Smooth muscle cell of the umbilical artery (primary cell): ENCODE measurements around the gene AFF4. TPM values are rescaled to one million over a fixed set of nuclear protein-coding genes. Genes with fewer than 3 reads are reported as not detected.

ENCODE experiments used
- total RNA-seq: library from RNA; depleted of rRNA; stranded (reverse); fragments of >200 nt; gene quantifications from 2 replicates; pipeline ENCODE4 v1.2.3, GENCODE V29; 2014

AFF4 gene
- total RNA-seq = 45.4 and 84.6 TPM in 2 replicates

GRCh38 chr5:132963171-132964104 lies at the start of gene AFF4:
TSS of gene AFF4 (minus strand) at chr5:132963634. CDS start at chr5:132937189, 26,445 bp downstream.

GRCh38 chr5:132873119-132873929 lies 90.1 kb downstream of the AFF4 start, which contains the start of gene LEAP2:
TSS of gene LEAP2 (plus strand) at chr5:132873668. CDS start at chr5:132873695, 27 bp downstream.

GRCh38 chr5:132866342-132867045 lies 96.9 kb downstream of the AFF4 start, which contains the start of the genes GDF9 and UQCRQ:
TSS of gene GDF9 (minus strand) at chr5:132866469. CDS start at chr5:132864533, 1,936 bp downstream.
TSS of gene UQCRQ (plus strand) at chr5:132866642. CDS start at chr5:132866882, 240 bp downstream.

GRCh38 chr5:132830436-132831094 lies 132.9 kb downstream of the AFF4 start, which contains the start of gene SHROOM1:
TSS of gene SHROOM1 (minus strand) at chr5:132830647. CDS start at chr5:132826140, 4,507 bp downstream.

Other genes with a start within 250 kb of the AFF4 start
- gene KIF3A, start 226.1 kb downstream of the AFF4 start, total RNA-seq = 15.7 and 16.9 TPM in 2 replicates
- not detected in 2 replicates for gene CCNI2, start 216.2 kb downstream of the AFF4 start, total RNA-seq
- gene SEPTIN8, start 186.4 kb downstream of the AFF4 start, total RNA-seq = 48.7 and 67.4 TPM in 2 replicates
- not detected in 2 replicates for gene SOWAHA, start 150.3 kb downstream of the AFF4 start, total RNA-seq
- 1.8 and 2.1 TPM in 2 replicates for gene SHROOM1, start 133.0 kb downstream of the AFF4 start, total RNA-seq
- gene GDF9, start 97.2 kb downstream of the AFF4 start, total RNA-seq = under 0.01 and 0.09 TPM in 2 replicates
- 43.6 and 105 TPM in 2 replicates for gene UQCRQ, start 97.0 kb downstream of the AFF4 start, total RNA-seq
- 0.18 and 0.30 TPM in 2 replicates for gene LEAP2, start 90.0 kb downstream of the AFF4 start, total RNA-seq
- gene ZCCHC10, start 62.9 kb upstream of the AFF4 start, total RNA-seq = 7.5 and 11.3 TPM in 2 replicates
- 161 and 243 TPM in 2 replicates for gene HSPA4, start 88.4 kb upstream of the AFF4 start, total RNA-seq